HG02763 (cell line): ENCODE measurements around the gene SCRN2.

Experiments
- ATAC-seq: cut with Tn5 transposase; IDR thresholded peaks from one replicate; pipeline ENCODE4 v1.9.1; 2021; ENCODE audit warnings: mild to moderate bottlenecking, moderate library complexity; ENCODE audit not compliant: unreplicated experiment

SCRN2 gene

GRCh38 chr17:47807421-47807820 is 33.7 kb downstream of the SCRN2 start:
- ATAC-seq = no peak

GRCh38 chr17:47806913-47807255 is 34.2 kb downstream of the SCRN2 start:
- ATAC-seq = no peak

- no peak for ATAC-seq
These were observed 34.8 kb downstream of the SCRN2 start for GRCh38 chr17:47806026-47806912.

DNA sequence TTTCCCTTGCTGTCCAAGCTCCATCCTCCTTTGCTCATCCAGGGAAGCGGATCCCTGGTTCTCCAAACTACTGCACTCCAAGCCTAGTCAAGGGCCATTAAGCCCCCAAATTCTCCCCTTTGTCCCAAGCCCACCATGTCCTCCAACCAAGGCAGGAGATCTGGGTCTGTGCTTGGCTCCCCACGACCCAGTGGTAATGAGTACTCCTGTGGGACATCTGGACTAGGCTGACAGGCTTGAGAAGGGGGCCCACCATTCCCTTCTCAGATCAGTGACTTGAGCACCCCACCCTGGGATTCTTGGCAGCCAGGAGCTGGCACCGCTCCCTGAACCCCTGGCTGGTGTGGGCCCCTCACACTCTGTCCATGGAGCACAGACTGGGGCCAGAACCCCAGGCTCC is 36.6 kb downstream of the SCRN2 start:
- no peak for ATAC-seq

DNA sequence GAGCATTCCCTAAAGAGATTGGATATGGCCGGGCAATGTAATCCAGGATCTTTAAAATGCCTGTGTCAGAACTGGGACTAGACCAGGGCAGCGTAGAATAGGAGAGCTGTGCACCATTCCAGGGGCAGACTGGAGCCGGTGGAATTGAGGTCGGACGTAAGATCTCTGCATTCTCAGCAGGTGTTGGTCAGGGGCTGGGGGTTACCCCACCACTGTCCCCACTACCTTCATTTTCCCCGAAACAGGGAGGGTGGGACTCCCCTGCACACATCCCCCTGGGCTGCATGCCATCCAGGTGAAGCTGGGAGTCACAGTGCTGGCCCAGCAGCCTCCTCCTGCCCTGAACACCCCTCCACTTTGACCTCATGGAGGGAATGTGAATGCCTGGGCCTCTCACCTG is 37.3 kb downstream of the SCRN2 start:
- no peak for ATAC-seq

DNA sequence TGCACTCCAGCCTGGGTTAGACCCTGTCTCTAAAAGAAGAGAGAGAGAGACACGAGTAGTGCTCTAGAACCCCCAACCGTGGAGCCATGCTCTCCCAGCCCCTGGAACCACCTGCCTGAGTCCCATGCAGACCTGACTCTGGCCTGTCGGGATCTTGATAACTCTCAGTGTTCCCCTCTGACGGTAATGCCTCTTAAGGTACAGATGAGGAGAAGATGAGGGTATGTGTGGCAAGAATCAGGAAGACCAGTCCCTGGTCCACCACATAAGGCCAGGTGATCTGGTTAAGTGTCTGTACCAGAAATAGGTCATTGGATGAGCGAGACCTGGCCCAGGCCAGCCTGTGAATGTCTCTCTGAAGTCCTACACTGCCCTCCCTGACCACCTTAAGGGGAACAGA is 37.9 kb downstream of the SCRN2 start:
- no peak for ATAC-seq

GRCh38 chr17:47802341-47803022 is 38.6 kb downstream of the SCRN2 start:
- ATAC-seq = no peak

- ATAC-seq = no peak
These were observed 39.2 kb downstream of the SCRN2 start for GRCh38 chr17:47801906-47802305.

DNA sequence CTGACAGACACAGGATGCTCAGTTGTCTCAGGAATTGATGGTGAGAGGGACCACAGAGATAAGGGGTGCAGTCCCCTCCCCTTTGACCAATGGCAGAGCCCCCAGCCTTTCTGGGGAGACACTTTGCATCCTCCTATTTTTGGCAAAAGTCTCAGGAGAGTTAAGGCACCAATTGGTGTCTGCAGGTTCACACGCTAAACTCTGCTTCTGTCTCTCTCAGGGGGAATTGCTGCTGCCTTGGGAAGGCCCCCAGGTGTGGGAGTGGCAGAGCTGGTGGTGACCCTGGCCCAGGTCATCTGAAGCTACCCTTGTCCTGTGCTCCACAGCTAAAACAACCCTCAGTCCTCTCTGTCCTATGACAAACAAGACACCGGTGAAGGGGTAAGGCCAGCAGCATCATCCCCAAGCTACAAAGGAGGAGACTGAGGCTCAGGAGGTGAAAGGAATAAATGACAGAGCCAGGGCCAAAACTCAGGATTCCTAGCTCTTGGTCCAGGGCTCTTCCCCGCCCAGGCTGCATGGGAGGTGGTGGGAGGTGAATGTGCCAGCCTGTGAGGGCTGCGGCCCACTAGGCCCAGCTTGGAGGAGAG is 39.8 kb downstream of the SCRN2 start:
- no peak for ATAC-seq

- no peak for ATAC-seq
These were observed 40.4 kb downstream of the SCRN2 start for GRCh38 chr17:47800686-47801085.

- ATAC-seq = no peak
These were observed 43.3 kb downstream of the SCRN2 start for GRCh38 chr17:47797797-47798196.

DNA sequence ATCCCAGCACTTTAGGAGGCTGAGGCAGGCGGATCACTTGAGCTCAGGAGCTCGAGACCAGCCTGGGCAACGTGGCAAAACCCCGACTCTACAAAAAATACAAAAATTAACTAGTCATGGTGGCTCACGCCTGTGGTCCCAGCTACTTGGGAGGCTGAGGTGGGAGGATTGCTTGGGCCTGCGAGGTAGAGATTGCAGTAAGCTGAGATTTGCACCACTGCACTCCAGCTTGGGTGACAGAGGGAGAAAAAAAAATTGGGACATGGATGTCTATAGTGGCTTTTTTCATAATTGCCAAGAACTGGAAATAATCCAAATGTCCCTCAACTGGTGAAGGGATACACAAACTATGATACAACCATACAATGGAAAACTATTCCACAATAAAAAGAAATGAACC is 48.1 kb downstream of the SCRN2 start:
- no peak for ATAC-seq

GRCh38 chr17:47792457-47792856 is 48.6 kb downstream of the SCRN2 start:
- ATAC-seq = no peak

GRCh38 chr17:47791025-47791424 is 50.0 kb downstream of the SCRN2 start:
- no peak for ATAC-seq

- no peak for ATAC-seq
These were observed 51.2 kb downstream of the SCRN2 start for GRCh38 chr17:47789611-47790561.
